IMR-90 (cell line): ENCODE measurements around the gene SUPT20HL2. TPM values are rescaled to one million over a fixed set of nuclear protein-coding genes. Genes with fewer than 3 reads are reported as not detected.

Source experiments
- ATAC-seq: fragments of 200-7000 bp; cut with Tn5 transposase; 2 replicates; pipeline ENCODE4 v1.9.1; 2020; ENCODE audit warnings: low read depth, mild to moderate bottlenecking, moderate library complexity
- BruUV-seq: library from RNA; stranded (reverse); fragments of 400-500 nt; replicated peaks from 2 replicates; lab custom pipeline; 2021; lab: Mats Ljungman, UMichigan
- CTCF ChIA-PET: fragments of 300-600 bp; formaldehyde crosslinking; extraction: SDS; loops from one replicate; lab custom pipeline; 2021; ENCODE audit warnings: antibody characterized with exemption; lab: Yijun Ruan, JAX
- POLR2A ChIA-PET: fragments of 300-600 bp; sonication (Branson Sonifier 250); formaldehyde crosslinking; loops from one replicate; lab custom pipeline; 2022; ENCODE audit warnings: antibody characterized with exemption; ENCODE audit not compliant: unreplicated experiment; lab: Charles Lee
- DNase-seq: peaks from one replicate; pipeline ENCODE4 v3.0.0; 2013
- H2AFZ ChIP-seq: replicated peaks from 2 replicates; pipeline ENCODE3; 2013; ENCODE audit warnings: low read length, mild to moderate bottlenecking; ENCODE audit not compliant: poor library complexity
- H2AK5ac ChIP-seq: 2 replicates; pipeline ENCODE4 v1.6.1; 2013; ENCODE audit warnings: low read depth, low read length, inconsistent platforms
- H2AK9ac ChIP-seq: replicated peaks from 2 replicates; pipeline ENCODE3; 2013; ENCODE audit warnings: mild to moderate bottlenecking, low read depth, low read length, moderate library complexity; ENCODE audit not compliant: poor library complexity
- H2BK120ac ChIP-seq: 2 replicates; pipeline ENCODE4 v1.6.1; 2013; ENCODE audit warnings: low read depth, low read length, inconsistent platforms
- H2BK15ac ChIP-seq: 3 replicates; pipeline ENCODE4 v1.6.1; 2013; ENCODE audit warnings: low read depth, low read length, inconsistent platforms
- H2BK20ac ChIP-seq: 2 replicates; pipeline ENCODE4 v1.6.1; 2013; ENCODE audit warnings: low read depth, mild to moderate bottlenecking, inconsistent platforms, low read length, moderate library complexity
- H2BK5ac ChIP-seq: 2 replicates; pipeline ENCODE4 v1.6.1; 2013; ENCODE audit warnings: mild to moderate bottlenecking, low read depth, low read length, inconsistent platforms; ENCODE audit not compliant: poor library complexity, severe bottlenecking
- H3K14ac ChIP-seq: replicated peaks from 2 replicates; pipeline ENCODE4 v1.6.1; 2013; ENCODE audit warnings: low read depth, low read length, inconsistent platforms
- H3K18ac ChIP-seq: 2 replicates; pipeline ENCODE4 v1.6.1; 2013; ENCODE audit warnings: low read depth, low read length, control low read depth
- H3K23ac ChIP-seq: 2 replicates; pipeline ENCODE4 v1.6.1; 2013; ENCODE audit warnings: low read depth, low read length, inconsistent platforms
- H3K27ac ChIP-seq: 2 replicates; pipeline ENCODE4 v1.5.1; 2013; ENCODE audit warnings: mild to moderate bottlenecking, control low read depth, low read length; ENCODE audit not compliant: insufficient read depth
- H3K27me3 ChIP-seq: 2 replicates; pipeline ENCODE4 v1.6.1; 2013; ENCODE audit warnings: low read length; ENCODE audit not compliant: control insufficient read depth, insufficient read depth
- H3K36me3 ChIP-seq: 2 replicates; pipeline ENCODE4 v1.6.1; 2013; ENCODE audit warnings: low read length, mixed read lengths; ENCODE audit not compliant: control insufficient read depth, insufficient read depth
- H3K4ac ChIP-seq: 2 replicates; pipeline ENCODE4 v1.6.1; 2013; ENCODE audit warnings: low read depth, low read length, inconsistent platforms
- H3K4me1 ChIP-seq: 2 replicates; pipeline ENCODE4 v1.6.1; 2013; ENCODE audit warnings: low read length, mixed read lengths; ENCODE audit not compliant: control insufficient read depth, insufficient read depth
- H3K4me2 ChIP-seq: 2 replicates; pipeline ENCODE4 v1.6.1; 2013; ENCODE audit warnings: low read depth, mild to moderate bottlenecking, control low read depth, low read length, moderate library complexity
- H3K4me3 ChIP-seq: 2 replicates; pipeline ENCODE4 v1.5.1; 2013; ENCODE audit warnings: low read depth, mild to moderate bottlenecking, control low read depth, low read length, moderate library complexity; ENCODE audit not compliant: insufficient read depth
- H3K56ac ChIP-seq: 2 replicates; pipeline ENCODE4 v1.6.1; 2013; ENCODE audit warnings: low read length, inconsistent platforms; ENCODE audit not compliant: insufficient read depth; ENCODE audit errors: extremely low read depth
- H3K79me1 ChIP-seq, 2 experiments: 2 replicates each; pipeline ENCODE4 v1.6.1; 2013; ENCODE audit warnings: low read length in 2 of 2, inconsistent platforms in 1 of 2, low read depth in 1 of 2
- H3K9ac ChIP-seq: 2 replicates; pipeline ENCODE4 v1.6.1; 2013; ENCODE audit warnings: low read depth, low read length, control low read depth
- H3K9me1 ChIP-seq: 2 replicates; pipeline ENCODE4 v1.6.1; 2013; ENCODE audit warnings: low read length, inconsistent platforms; ENCODE audit not compliant: insufficient read depth
- H3K9me3 ChIP-seq: 2 replicates; pipeline ENCODE4 v1.6.1; 2013; ENCODE audit warnings: low read length; ENCODE audit not compliant: control insufficient read depth, insufficient read depth
- H4K20me1 ChIP-seq: 2 replicates; pipeline ENCODE4 v1.6.1; 2013; ENCODE audit warnings: low read length, inconsistent platforms; ENCODE audit not compliant: insufficient read depth
- H4K5ac ChIP-seq: 2 replicates; pipeline ENCODE4 v1.6.1; 2013; ENCODE audit warnings: mild to moderate bottlenecking, low read depth, low read length, control low read depth
- H4K8ac ChIP-seq, 2 experiments: 2 replicates each; pipeline ENCODE4 v1.6.1; 2013; ENCODE audit warnings: low read depth in 2 of 2, low read length in 2 of 2, control low read depth in 1 of 2, inconsistent platforms in 1 of 2
- H4K91ac ChIP-seq: 2 replicates; pipeline ENCODE4 v1.6.1; 2013; ENCODE audit warnings: low read depth, low read length, inconsistent platforms; ENCODE audit not compliant: insufficient read depth
- BHLHE40 ChIP-seq: fragments of 150-350 bp; IDR thresholded peaks from 2 replicates; pipeline ENCODE4 v1.6.1; 2016; ENCODE audit warnings: mild to moderate bottlenecking, low read depth, low read length
- CHD1 ChIP-seq: IDR thresholded peaks from 2 replicates; pipeline ENCODE4 v1.6.1; 2012; ENCODE audit warnings: low read depth, low read length, improper control_type of control experiment
- CTCF ChIP-seq: conservative IDR thresholded peaks from 2 replicates; pipeline ENCODE4 v1.5.1; 2012; ENCODE audit warnings: mild to moderate bottlenecking, low read depth, low read length, improper control_type of control experiment
- ELK1 ChIP-seq: fragments of 150-350 bp; IDR thresholded peaks from 2 replicates; pipeline ENCODE4 v1.6.1; 2016; ENCODE audit warnings: low read depth, mild to moderate bottlenecking, low read length, moderate library complexity, borderline replicate concordance
- MAFK ChIP-seq: IDR thresholded peaks from 2 replicates; pipeline ENCODE4 v1.6.1; 2012; ENCODE audit warnings: low read depth, low read length, improper control_type of control experiment
- MXI1 ChIP-seq: IDR thresholded peaks from 2 replicates; pipeline ENCODE4 v1.6.1; 2012; ENCODE audit warnings: low read depth, mild to moderate bottlenecking, low read length, moderate library complexity, borderline replicate concordance
- NFE2L2 ChIP-seq: fragments of 150-350 bp; IDR thresholded peaks from 2 replicates; pipeline ENCODE4 v1.6.1; 2016; ENCODE audit warnings: low read depth, mild to moderate bottlenecking, low read length
- POLR2A ChIP-seq: IDR thresholded peaks from 2 replicates; pipeline ENCODE4 v1.6.1; 2012; ENCODE audit warnings: mild to moderate bottlenecking, low read depth, low read length
- RAD21 ChIP-seq: IDR thresholded peaks from 2 replicates; pipeline ENCODE4 v1.6.1; 2012; ENCODE audit warnings: low read length, improper control_type of control experiment
- RCOR1 ChIP-seq: IDR thresholded peaks from 2 replicates; pipeline ENCODE4 v1.6.1; 2012; ENCODE audit warnings: mild to moderate bottlenecking, low read length, improper control_type of control experiment; ENCODE audit not compliant: insufficient replicate concordance
- RFX5 ChIP-seq: IDR thresholded peaks from 2 replicates; pipeline ENCODE4 v1.8.0; 2012; ENCODE audit warnings: low read depth, mild to moderate bottlenecking, low read length, moderate library complexity
- SMC3 ChIP-seq: fragments of 150-350 bp; IDR thresholded peaks from 2 replicates; pipeline ENCODE4 v1.6.1; 2016; ENCODE audit warnings: low read depth, mild to moderate bottlenecking, antibody characterized with exemption, low read length, moderate library complexity
- USF2 ChIP-seq: fragments of 150-350 bp; IDR thresholded peaks from 2 replicates; pipeline ENCODE4 v1.6.1; 2017; ENCODE audit warnings: mild to moderate bottlenecking, antibody characterized with exemption, low read length, low read depth
- whole genome bisulfite sequencing, 2 experiments: methylation state at CpG; one replicate each; pipeline versions ENCODE4 v1.1.5 to v1.1.7; 2013; ENCODE audit warnings: missing lambda C conversion rate in 2 of 2; ENCODE audit not compliant: insufficient read length in 1 of 2; ENCODE audit errors: extremely low coverage in 2 of 2; 5-methylcytosine and 5-hydroxymethylcytosine counted together
- dilution Hi-C: fragments of 300-500 bp; cut with HindIII; formaldehyde crosslinking; loops from one replicate; pipeline ENCODE4 v1.14.3; 2018; ENCODE audit warnings: low sequenced_read_pairs; ENCODE audit not compliant: unreplicated experiment
- in situ Hi-C: fragments of 300-500 bp; cut with MboI; formaldehyde crosslinking; loops from 3 replicates; pipeline ENCODE4 v1.14.3; 2019; ENCODE audit warnings: low sequenced_read_pairs, inconsistent platforms, mixed read lengths
- intact Hi-C: fragments of 100-400 bp; cut with micrococcal nuclease; formaldehyde crosslinking; loops from 2 replicates; pipeline ENCODE4 v1.10.0; 2022
- polyA plus RNA-seq, 3 experiments: library from polyadenylated mRNA; depleted of rRNA; stranded (reverse); fragments of >200 nt; gene quantifications; 2 replicates each; pipeline ENCODE4 v1.2.3, GENCODE V29; 2012; ENCODE audit warnings: low replicate concordance in 1 of 3
- total RNA-seq: library from RNA; depleted of rRNA; stranded (reverse); fragments of >200 nt; gene quantifications from 2 replicates; pipeline ENCODE4 v1.2.3, GENCODE V29; 2012

Gene SUPT20HL2
- total and polyA plus RNA-seq, 2 of the 4 experiments (the other 2 are of a cell fraction), result not detected

DNA sequence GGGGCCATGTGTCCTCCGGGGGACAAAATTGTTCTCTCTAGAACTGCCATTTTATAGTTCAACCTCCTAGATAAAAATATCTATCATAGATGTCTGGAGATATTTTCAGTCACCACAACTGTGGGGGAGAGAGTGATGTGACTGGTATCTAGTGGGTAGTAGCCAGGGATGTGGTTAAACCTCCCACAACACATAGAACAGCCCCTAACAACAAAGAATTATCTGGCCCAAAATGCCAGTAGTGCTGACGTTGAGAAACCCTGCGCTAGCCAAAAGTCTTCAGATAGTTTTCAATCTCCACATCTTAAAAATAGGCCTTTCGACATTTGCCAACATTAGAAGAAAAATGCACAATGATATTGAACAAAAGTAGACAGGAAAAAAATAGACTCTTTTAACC lies 19.0 kb upstream of the SUPT20HL2 start:
- H3K27ac ChIP-seq, result no peak overlapping the region
- no peaks in the 10 kb centered on the region for H3K4me1 ChIP-seq
- no peak overlapping the region for H3K4me2 ChIP-seq
- H3K9me3 ChIP-seq, result no peaks in the 10 kb centered on the region
- H3K4ac ChIP-seq, result no peak overlapping the region
- no peak overlapping the region for H3K9ac ChIP-seq
- no peak overlapping the region for H4K91ac ChIP-seq
- H3K27me3 ChIP-seq, result peaks cover 3% of the 10 kb centered on the region; the same call in 1 of the 2 replicates
- no peak overlapping the region for H2AFZ ChIP-seq
- H4K20me1 ChIP-seq, result no peaks in the 10 kb centered on the region
- H3K4me3 ChIP-seq, result no peak overlapping the region
- no peak for DNase-seq
- intact Hi-C loops, result no loop called here
- dilution Hi-C loops, result no loop called here
- ChIA-PET CTCF (interaction anchor here (0.6 kb wide), 1 partner anchor 226 kb away, joined by 3 read pairs; no protein-coding TSS in a partner anchor), POLR2A (no interaction called here)
- no peak overlapping the region for H2BK20ac ChIP-seq
- H2AK5ac ChIP-seq, result no peak overlapping the region
- no peak overlapping the region for H3K56ac ChIP-seq
- no peak for ATAC-seq
- H3K18ac ChIP-seq, result no peak overlapping the region
- TF ChIP-seq CHD1, result no peak
- no peak for TF ChIP-seq RFX5
- TF ChIP-seq ELK1, result no peak
- TF ChIP-seq RAD21, result no peak
- TF ChIP-seq CTCF, result no peak
- TF ChIP-seq BHLHE40, result no peak
- TF ChIP-seq SMC3, result no peak
- no peak for TF ChIP-seq USF2
- no peak for TF ChIP-seq NFE2L2
- TF ChIP-seq MXI1, result no peak
- TF ChIP-seq RCOR1, result no peak
- TF ChIP-seq MAFK, result no peak
- TF ChIP-seq POLR2A, result no peak
- no peak overlapping the region for H4K8ac ChIP-seq
- no peak overlapping the region for H3K14ac ChIP-seq
- H2AK9ac ChIP-seq, result no peak overlapping the region
- in situ Hi-C loops, result no loop called here
- H2BK120ac ChIP-seq, result no peak overlapping the region
- 60% methylated on average over 1 of the region's 4 CpGs; no CpG with 5 or more reads in 1 of the 2 experiments for WGBS, 2 experiments
- no peak overlapping the region for H3K23ac ChIP-seq
- no peaks in the 10 kb centered on the region for H3K36me3 ChIP-seq
- no peak overlapping the region for H2BK15ac ChIP-seq
- H3K9me1 ChIP-seq, result no peaks in the 10 kb centered on the region; the same call in 1 of the 2 replicates
- no peak overlapping the region for H2BK5ac ChIP-seq
- no peaks in the 10 kb centered on the region for H3K79me1 ChIP-seq
- BruUV-seq, result no TSS peak
- no peak overlapping the region for H4K5ac ChIP-seq
